Measurements from ENCODE around the gene AXIN2.

AXIN2 gene

GRCh38 chr17:65576939-65577338, 15.5 kb upstream of the AXIN2 start:
- no peak for DNase-seq

GRCh38 chr17:65573282-65573602, 11.8 kb upstream of the AXIN2 start:
- DNase-seq, result no peak

GRCh38 chr17:65572581-65573281, 11.3 kb upstream of the AXIN2 start:
- DNase-seq, result no peak

GRCh38 chr17:65572186-65572580, 10.7 kb upstream of the AXIN2 start:
- DNase-seq, result no peak

GRCh38 chr17:65568918-65569317, 7.5 kb upstream of the AXIN2 start:
- no peak for DNase-seq

- DNase-seq, result no peak
These were observed 6.1 kb upstream of the AXIN2 start for GRCh38 chr17:65567566-65567965.

GRCh38 chr17:65565559-65565958, 4.1 kb upstream of the AXIN2 start:
- no peak for DNase-seq

- no peak for DNase-seq
These were observed 3.3 kb upstream of the AXIN2 start for GRCh38 chr17:65564793-65565192.

- DNase-seq, result no peak
These were observed 721 bp upstream of the AXIN2 start for GRCh38 chr17:65562206-65562531.

- peak; percentile 17 for DNase-seq
These were observed 608 bp downstream of the AXIN2 start for GRCh38 chr17:65560628-65561451.

- no peak for DNase-seq
These were observed 1.4 kb downstream of the AXIN2 start for GRCh38 chr17:65559804-65560627.

- no peak for DNase-seq
These were observed 2.0 kb downstream of the AXIN2 start for GRCh38 chr17:65559461-65559803.

GRCh38 chr17:65558683-65559460, 2.6 kb downstream of the AXIN2 start:
- DNase-seq, result no peak

GRCh38 chr17:65558311-65558682, 3.2 kb downstream of the AXIN2 start:
- DNase-seq, result no peak

GRCh38 chr17:65557349-65558310, 3.8 kb downstream of the AXIN2 start:
- DNase-seq, result peak; percentile 42

- no peak for DNase-seq
These were observed 4.5 kb downstream of the AXIN2 start for GRCh38 chr17:65556910-65557348.

- peak; percentile 29 for DNase-seq
These were observed 5.2 kb downstream of the AXIN2 start for GRCh38 chr17:65556014-65556909.

GRCh38 chr17:65554553-65555223, 6.8 kb downstream of the AXIN2 start:
- no peak for DNase-seq

- DNase-seq, result no peak
These were observed 7.5 kb downstream of the AXIN2 start for GRCh38 chr17:65553646-65554552.

Data from MV-4-11 (cell line).